ENCODE measurements around the gene TOLLIP.

DNA sequence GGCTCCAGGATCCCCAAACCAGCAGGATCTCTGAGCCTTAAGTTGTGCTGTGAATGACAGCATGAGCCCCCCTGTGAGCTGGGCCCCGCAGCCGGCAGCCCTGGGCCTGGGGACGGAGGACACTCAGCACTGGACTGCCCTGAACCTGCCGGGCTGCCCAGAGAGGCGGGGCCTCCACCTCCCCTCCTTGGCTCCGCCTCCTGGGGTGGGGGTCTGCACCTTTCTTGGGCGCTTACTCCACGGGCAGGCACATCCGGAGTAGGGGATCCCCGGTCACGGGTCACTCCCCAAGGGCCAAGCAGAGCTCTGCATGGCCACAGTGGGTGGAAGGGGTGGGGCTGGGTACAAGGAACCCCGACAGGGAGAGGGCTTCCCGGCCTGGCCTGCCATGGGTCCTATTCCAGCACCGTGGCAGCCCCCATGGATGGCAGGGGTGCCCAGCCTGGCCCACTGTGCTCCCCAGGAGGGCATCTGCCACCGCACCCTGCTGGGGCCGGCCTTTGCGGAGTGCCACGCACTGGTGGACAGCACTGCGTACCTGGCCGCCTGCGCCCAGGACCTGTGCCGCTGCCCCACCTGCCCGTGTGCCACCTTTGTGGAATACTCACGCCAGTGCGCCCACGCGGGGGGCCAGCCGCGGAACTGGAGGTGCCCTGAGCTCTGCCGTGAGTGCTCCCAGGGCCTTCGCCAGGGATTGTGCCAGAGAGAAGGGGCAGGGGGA, 81.2 kb downstream of the TOLLIP start:
- TF ChIP-seq, protein P1, sequence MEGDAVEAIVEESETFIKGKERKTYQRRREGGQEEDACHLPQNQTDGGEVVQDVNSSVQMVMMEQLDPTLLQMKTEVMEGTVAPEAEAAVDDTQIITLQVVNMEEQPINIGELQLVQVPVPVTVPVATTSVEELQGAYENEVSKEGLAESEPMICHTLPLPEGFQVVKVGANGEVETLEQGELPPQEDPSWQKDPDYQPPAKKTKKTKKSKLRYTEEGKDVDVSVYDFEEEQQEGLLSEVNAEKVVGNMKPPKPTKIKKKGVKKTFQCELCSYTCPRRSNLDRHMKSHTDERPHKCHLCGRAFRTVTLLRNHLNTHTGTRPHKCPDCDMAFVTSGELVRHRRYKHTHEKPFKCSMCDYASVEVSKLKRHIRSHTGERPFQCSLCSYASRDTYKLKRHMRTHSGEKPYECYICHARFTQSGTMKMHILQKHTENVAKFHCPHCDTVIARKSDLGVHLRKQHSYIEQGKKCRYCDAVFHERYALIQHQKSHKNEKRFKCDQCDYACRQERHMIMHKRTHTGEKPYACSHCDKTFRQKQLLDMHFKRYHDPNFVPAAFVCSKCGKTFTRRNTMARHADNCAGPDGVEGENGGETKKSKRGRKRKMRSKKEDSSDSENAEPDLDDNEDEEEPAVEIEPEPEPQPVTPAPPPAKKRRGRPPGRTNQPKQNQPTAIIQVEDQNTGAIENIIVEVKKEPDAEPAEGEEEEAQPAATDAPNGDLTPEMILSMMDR (IDR thresholded peaks at IDR 0.05), result no peak
- TF ChIP-seq POLR2A (IDR thresholded peaks at IDR 0.05), result no peak
